ENCODE results near the gene B4GALNT1. TPM values are rescaled to one million over a fixed set of nuclear protein-coding genes. Genes with fewer than 3 reads are reported as not detected.
"Not testable (repeated sequence)": the region's sequence is repeated elsewhere in the genome, so short reads cannot be mapped to it uniquely, and the experiment has no call there.

The B4GALNT1 gene
- total RNA-seq, 1 donor from 2014 or later: 2.2 TPM

DNA sequence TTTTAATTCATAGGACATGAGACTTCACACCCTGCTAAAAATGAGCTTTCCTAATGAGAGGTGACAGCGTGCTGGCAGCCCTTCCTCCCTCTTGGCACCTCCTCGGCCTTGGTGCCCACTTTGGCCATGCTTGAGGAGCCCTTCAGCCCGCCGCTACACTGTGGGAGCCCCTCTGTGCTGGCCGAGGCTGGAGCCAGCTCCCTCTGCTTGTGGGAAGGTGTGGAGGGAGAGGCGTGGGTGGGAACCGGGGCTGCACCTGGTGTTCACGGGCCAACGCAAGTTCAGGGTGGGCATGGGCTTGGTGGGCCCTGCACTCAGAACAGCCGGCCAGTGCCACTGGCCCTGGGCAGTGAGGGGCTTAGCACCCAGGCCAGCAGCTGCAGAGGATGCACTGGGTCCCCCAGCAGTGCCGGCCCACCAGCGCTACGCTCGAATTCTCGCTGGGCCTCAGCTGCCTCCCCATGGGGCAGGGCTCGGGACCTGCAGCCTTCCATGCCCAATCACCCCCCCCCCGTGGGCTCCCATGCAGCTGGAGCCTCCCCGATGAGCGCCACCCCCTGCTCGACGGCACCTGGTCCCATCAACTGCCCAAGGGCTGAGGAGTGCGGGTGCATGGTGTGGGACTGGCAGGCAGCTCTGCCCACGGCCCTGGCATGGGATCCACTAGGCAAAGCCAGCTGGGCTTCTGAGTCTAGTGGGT, 22.7 kb upstream of the B4GALNT1 start:
- TF ChIP-seq, protein P1, sequence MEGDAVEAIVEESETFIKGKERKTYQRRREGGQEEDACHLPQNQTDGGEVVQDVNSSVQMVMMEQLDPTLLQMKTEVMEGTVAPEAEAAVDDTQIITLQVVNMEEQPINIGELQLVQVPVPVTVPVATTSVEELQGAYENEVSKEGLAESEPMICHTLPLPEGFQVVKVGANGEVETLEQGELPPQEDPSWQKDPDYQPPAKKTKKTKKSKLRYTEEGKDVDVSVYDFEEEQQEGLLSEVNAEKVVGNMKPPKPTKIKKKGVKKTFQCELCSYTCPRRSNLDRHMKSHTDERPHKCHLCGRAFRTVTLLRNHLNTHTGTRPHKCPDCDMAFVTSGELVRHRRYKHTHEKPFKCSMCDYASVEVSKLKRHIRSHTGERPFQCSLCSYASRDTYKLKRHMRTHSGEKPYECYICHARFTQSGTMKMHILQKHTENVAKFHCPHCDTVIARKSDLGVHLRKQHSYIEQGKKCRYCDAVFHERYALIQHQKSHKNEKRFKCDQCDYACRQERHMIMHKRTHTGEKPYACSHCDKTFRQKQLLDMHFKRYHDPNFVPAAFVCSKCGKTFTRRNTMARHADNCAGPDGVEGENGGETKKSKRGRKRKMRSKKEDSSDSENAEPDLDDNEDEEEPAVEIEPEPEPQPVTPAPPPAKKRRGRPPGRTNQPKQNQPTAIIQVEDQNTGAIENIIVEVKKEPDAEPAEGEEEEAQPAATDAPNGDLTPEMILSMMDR (IDR thresholded peaks at IDR 0.05; ENCODE audit: insufficient read depth, low read length, poor library complexity, severe bottlenecking): no peak
- DNase-seq (ENCODE audit: low read depth): no peak
- Histone ChIP-seq H3K4me3 (ENCODE audit: low read depth, low read length) (no peak overlapping the region), H3K36me3 (ENCODE audit: control insufficient read depth, insufficient read depth, low read length) (no peaks in the 10 kb centered on the region), H3K27me3 (ENCODE audit: control insufficient read depth, insufficient read depth, low read length) (no peaks in the 10 kb centered on the region)

GRCh38 chr12:57654042-57654441, 21.0 kb upstream of the B4GALNT1 start:
- Histone ChIP-seq H3K4me3 (ENCODE audit: low read depth, low read length) (no peak overlapping the region), H3K27me3 (ENCODE audit: control insufficient read depth, insufficient read depth, low read length) (no peaks in the 10 kb centered on the region), H3K36me3 (ENCODE audit: control insufficient read depth, insufficient read depth, low read length) (no peaks in the 10 kb centered on the region)
- TF ChIP-seq, protein P1 (IDR thresholded peaks at IDR 0.05; ENCODE audit: insufficient read depth, low read length, poor library complexity, severe bottlenecking): no peak
- no peak for DNase-seq (ENCODE audit: low read depth)

GRCh38 chr12:57646659-57647049, 13.7 kb upstream of the B4GALNT1 start:
- not testable (repeated sequence) for H3K4me3 ChIP-seq (ENCODE audit: low read depth, low read length); H3K36me3 ChIP-seq (ENCODE audit: control insufficient read depth, insufficient read depth, low read length); H3K27me3 ChIP-seq (ENCODE audit: control insufficient read depth, insufficient read depth, low read length); DNase-seq (ENCODE audit: low read depth)

DNA sequence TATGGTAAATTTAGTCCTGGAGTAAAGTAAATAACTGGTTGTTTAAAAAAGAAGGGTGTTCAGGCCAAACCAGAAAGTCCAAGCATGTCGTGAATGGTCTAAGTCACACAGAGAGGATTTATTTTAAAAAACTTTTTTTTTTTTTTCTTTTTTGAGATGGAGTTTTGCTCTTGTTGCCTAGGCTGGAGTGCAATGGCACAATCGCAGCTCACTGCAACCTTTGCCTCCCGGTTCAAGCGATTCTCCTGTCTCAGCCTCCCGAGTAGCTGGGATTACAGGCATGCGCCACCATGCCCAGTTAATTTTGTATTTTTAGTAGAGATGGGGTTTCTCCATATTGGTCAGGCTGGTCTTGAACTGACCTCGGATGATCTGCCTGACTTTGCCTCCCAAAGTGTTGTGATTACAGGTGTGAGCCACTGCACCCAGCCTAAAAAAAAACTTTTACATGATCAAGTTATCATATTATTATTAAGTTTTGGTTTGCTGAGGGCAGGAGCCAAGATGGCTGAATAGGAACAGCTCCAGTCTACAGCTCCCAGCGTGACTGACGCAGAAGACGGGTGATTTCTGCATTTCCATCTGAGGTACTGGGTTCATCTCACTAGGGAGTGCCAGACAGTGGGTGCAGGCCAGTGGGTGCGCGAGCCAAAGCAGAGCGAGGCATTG, 13.1 kb upstream of the B4GALNT1 start:
- H3K36me3 ChIP-seq (ENCODE audit: control insufficient read depth, insufficient read depth, low read length); DNase-seq (ENCODE audit: low read depth); H3K27me3 ChIP-seq (ENCODE audit: control insufficient read depth, insufficient read depth, low read length); H3K4me3 ChIP-seq (ENCODE audit: low read depth, low read length): not testable (repeated sequence)

GRCh38 chr12:57641699-57642442, 8.9 kb upstream of the B4GALNT1 start:
- H3K27me3 ChIP-seq (ENCODE audit: control insufficient read depth, insufficient read depth, low read length): peaks cover 12% of the 10 kb centered on the region
- no peak for DNase-seq (ENCODE audit: low read depth)
- no peak overlapping the region for H3K4me3 ChIP-seq (ENCODE audit: low read depth, low read length)
- no peaks in the 10 kb centered on the region for H3K36me3 ChIP-seq (ENCODE audit: control insufficient read depth, insufficient read depth, low read length)
- TF ChIP-seq, protein P1 (IDR thresholded peaks at IDR 0.05; ENCODE audit: insufficient read depth, low read length, poor library complexity, severe bottlenecking): no peak

DNA sequence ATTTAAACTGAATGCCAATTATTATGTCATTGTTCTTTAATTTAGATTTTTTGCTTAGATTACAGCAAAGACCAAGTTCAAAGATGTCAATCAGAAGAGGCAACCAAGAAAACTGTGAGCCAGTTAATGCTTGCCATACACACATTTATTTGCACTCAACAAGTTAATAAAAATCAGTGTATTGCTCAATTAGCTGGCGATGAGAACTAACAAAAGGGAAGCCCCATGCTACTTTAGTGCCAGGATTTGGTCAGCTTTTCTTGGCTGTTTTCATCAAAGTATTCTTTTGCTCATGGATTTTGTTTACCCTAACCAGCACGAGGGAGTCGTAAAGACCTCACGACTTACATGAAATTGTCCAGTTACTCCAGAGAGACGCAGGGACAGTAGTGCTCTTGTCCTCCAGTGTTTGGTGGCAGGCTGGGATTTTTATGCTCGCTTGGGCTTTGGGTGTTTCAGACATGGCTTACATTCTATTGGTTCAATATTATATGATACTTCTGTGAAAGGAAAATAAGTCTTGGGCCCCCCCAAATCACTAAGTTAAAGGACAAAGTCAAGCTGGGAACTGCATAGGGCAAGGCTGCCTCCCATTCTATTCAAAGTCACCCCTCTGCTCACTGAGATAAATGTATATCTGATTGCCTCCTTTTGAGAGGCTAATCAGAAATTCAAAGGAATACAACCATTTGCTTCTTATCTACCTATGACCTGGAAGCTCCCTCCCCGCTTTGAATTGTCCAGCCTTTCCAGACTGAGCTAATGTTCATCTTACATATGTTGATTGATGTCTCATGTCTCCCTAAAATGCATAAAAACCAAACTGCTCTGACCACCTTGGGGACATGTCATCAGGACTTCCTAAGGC, 7.4 kb upstream of the B4GALNT1 start:
- no peaks in the 10 kb centered on the region for H3K36me3 ChIP-seq (ENCODE audit: control insufficient read depth, insufficient read depth, low read length)
- H3K27me3 ChIP-seq (ENCODE audit: control insufficient read depth, insufficient read depth, low read length): peaks cover 12% of the 10 kb centered on the region
- DNase-seq (ENCODE audit: low read depth): no peak
- TF ChIP-seq, protein P1 (IDR thresholded peaks at IDR 0.05; ENCODE audit: insufficient read depth, low read length, poor library complexity, severe bottlenecking): no peak
- H3K4me3 ChIP-seq (ENCODE audit: low read depth, low read length): no peak overlapping the region
